ENCODE results near the gene CAB39L. TPM values are rescaled to one million over a fixed set of nuclear protein-coding genes. Genes with fewer than 3 reads are reported as not detected.

Gene CAB39L
- total and polyA plus RNA-seq, 2 experiments from 2014 or later, result 6.1 to 7.3 TPM

DNA sequence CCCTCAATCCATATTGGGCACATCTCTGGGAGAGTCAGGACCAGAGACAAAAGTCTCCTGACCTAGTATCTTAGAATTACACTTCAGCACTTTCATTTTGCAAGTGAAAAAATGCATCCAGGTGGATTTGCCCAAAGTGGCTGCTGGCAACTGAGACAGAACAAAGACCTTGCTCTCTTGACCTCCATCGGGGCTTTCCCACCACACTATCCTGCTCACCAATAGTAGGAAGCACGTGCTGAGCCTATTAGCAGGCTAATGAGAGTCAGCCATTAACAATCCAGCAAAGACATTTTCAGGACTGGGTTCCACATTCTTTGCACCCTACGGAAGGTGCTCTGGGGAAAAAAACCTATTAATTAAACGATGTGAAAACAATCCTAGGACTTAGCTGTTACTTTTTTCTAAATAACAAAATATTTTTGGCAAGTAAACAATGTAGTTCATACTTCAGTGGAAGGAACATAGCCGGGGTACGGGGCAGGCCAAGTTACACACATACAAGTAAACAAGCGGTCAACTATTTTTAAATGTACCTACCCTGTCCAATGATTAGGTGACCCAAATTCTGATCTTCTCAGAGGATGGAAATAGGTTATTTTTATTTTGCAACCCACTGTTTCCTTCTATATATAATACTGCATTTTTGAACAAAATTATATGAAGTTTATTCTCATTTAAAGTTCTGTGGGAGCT lies 117.5 kb downstream of the CAB39L start:
- Histone ChIP-seq H3K4me3 (no peak overlapping the region), H3K9ac (no peak overlapping the region), H3K4me1 (ENCODE audit: insufficient read depth) (no peaks in the 10 kb centered on the region), H3K79me2 (ENCODE audit: insufficient read depth) (no peaks in the 10 kb centered on the region), H3K9me2 (ENCODE audit: insufficient read depth) (no peaks in the 10 kb centered on the region), H2AFZ (no peak overlapping the region), H3K27me3 (replicated peaks; ENCODE audit: insufficient read depth) (no peaks in the 10 kb centered on the region), H3K27ac (no peak overlapping the region), H3K9me3 (ENCODE audit: low read depth) (no peaks in the 10 kb centered on the region), H3K36me3 (ENCODE audit: low read depth) (no peaks in the 10 kb centered on the region), H3F3A (ENCODE audit: insufficient read depth) (no peaks in the 10 kb centered on the region), H4K20me1 (ENCODE audit: insufficient read depth) (no peaks in the 10 kb centered on the region), H3K4me2 (ENCODE audit: unreplicated experiment) (no peak overlapping the region)
- DNase-seq, result no peak
- 90 to 91% methylated on average over 7 of the region's 7 CpGs for WGBS, 2 experiments (ENCODE audit: low coverage in 1 of 2, low lambda C conversion rate in 2 of 2, missing lambda C conversion rate in 2 of 2)
- in situ Hi-C loops (cut with MboI), result no loop called here
- no peak for TF ChIP-seq EZH2phosphoT487 (IDR thresholded peaks at IDR 0.05; ENCODE audit: insufficient read depth, low read depth)
- no peak for TF ChIP-seq EZH2 (IDR thresholded peaks at IDR 0.05; ENCODE audit: insufficient read depth, poor library complexity, severe bottlenecking)

DNA sequence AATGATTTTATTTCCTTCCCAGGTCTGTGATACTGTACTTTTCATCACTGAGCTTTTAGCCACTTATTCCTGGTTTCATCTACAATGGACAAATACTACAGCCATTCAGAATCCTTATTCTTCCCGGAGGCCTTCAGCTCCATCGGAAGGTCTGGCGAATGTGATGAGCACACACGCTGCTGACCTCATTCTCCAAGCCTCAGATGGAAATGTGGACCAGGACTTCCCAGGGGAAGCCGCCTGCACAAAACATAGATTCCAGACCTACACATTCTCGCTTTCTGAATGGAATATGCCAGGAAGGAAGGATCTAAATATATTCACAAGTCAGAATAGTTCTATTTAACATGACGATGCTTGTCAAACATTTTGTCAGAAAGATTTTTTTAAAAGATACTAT lies 120.5 kb downstream of the CAB39L start:
- Histone ChIP-seq H3K4me2 (ENCODE audit: unreplicated experiment) (no peak overlapping the region), H4K20me1 (ENCODE audit: insufficient read depth) (no peaks in the 10 kb centered on the region), H3K9me2 (ENCODE audit: insufficient read depth) (no peaks in the 10 kb centered on the region), H3K79me2 (ENCODE audit: insufficient read depth) (no peaks in the 10 kb centered on the region), H3K9me3 (ENCODE audit: low read depth) (no peaks in the 10 kb centered on the region), H3K4me3 (no peak overlapping the region), H3K9ac (no peak overlapping the region), H3K27me3 (replicated peaks; ENCODE audit: insufficient read depth) (no peaks in the 10 kb centered on the region), H3K36me3 (ENCODE audit: low read depth) (no peaks in the 10 kb centered on the region), H3K27ac (no peak overlapping the region), H3F3A (ENCODE audit: insufficient read depth) (no peaks in the 10 kb centered on the region), H2AFZ (no peak overlapping the region), H3K4me1 (ENCODE audit: insufficient read depth) (peaks cover 11% of the 10 kb centered on the region)
- no peak for DNase-seq
- in situ Hi-C loops (cut with MboI), result no loop called here
- WGBS, 2 experiments (ENCODE audit: low coverage in 1 of 2, low lambda C conversion rate in 2 of 2, missing lambda C conversion rate in 2 of 2), result 98 to 100% methylated on average over 7 of the region's 7 CpGs
- TF ChIP-seq EZH2phosphoT487 (IDR thresholded peaks at IDR 0.05; ENCODE audit: insufficient read depth, low read depth) (no peak), EZH2 (IDR thresholded peaks at IDR 0.05; ENCODE audit: insufficient read depth, poor library complexity, severe bottlenecking) (no peak)

DNA sequence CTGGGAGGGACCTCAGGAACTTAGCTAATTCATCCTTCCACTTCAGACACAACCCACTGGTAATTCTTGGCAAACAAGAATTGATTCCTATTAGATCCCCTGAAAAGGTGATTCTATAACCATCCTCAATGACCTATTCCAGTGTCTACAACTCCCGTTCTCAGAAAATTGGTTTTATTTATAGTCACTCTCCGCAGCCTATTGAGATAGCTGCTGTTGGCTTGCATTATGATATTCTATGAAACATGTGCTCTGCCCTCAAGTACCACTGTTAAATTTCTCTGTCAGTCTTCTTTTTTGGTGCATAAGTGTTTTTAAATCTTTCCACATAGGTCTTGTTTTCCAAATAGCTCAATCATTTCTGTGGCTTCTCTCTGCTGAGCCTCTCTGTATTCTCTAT lies 121.2 kb downstream of the CAB39L start:
- TF ChIP-seq EZH2phosphoT487 (IDR thresholded peaks at IDR 0.05; ENCODE audit: insufficient read depth, low read depth) (no peak), EZH2 (IDR thresholded peaks at IDR 0.05; ENCODE audit: insufficient read depth, poor library complexity, severe bottlenecking) (no peak)
- H3K4me2 ChIP-seq (ENCODE audit: unreplicated experiment), result no peak overlapping the region
- H3K27me3 ChIP-seq (replicated peaks; ENCODE audit: insufficient read depth), result no peaks in the 10 kb centered on the region
- no peak overlapping the region for H3K27ac ChIP-seq
- no peaks in the 10 kb centered on the region for H3K79me2 ChIP-seq (ENCODE audit: insufficient read depth)
- H3F3A ChIP-seq (ENCODE audit: insufficient read depth), result no peaks in the 10 kb centered on the region
- no peaks in the 10 kb centered on the region for H3K9me2 ChIP-seq (ENCODE audit: insufficient read depth)
- no peaks in the 10 kb centered on the region for H3K9me3 ChIP-seq (ENCODE audit: low read depth)
- no peak overlapping the region for H3K4me3 ChIP-seq
- WGBS, 2 experiments (ENCODE audit: low coverage in 1 of 2, low lambda C conversion rate in 2 of 2, missing lambda C conversion rate in 2 of 2), result 94 to 98% methylated on average over 2 of the region's 2 CpGs
- H2AFZ ChIP-seq, result no peak overlapping the region
- no peaks in the 10 kb centered on the region for H3K36me3 ChIP-seq (ENCODE audit: low read depth)
- H3K9ac ChIP-seq, result no peak overlapping the region
- no peaks in the 10 kb centered on the region for H4K20me1 ChIP-seq (ENCODE audit: insufficient read depth)
- no peak for DNase-seq
- H3K4me1 ChIP-seq (ENCODE audit: insufficient read depth), result peaks cover 11% of the 10 kb centered on the region
- in situ Hi-C loops (cut with MboI), result no loop called here

DNA sequence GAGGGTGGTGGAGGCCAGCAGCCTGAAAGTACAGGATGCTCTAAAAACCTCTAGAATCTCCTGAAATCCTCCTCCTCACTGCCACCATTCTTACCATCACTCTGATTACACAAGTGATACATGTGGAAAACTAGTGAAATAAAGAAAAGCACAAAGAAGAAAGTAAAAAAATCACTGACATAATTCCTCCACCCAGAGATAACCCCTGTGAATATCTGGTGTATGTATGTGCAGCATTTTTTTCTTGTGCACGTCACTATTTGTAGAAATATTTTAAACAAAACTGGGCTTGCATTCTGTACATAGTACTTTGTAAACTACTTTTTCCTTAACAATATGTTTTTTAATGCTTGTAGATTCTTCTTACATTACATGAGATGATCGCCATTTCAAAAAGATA lies 122.9 kb downstream of the CAB39L start:
- H3K27me3 ChIP-seq (replicated peaks; ENCODE audit: insufficient read depth), result no peaks in the 10 kb centered on the region
- no peak overlapping the region for H3K4me3 ChIP-seq
- DNase-seq, result no peak
- TF ChIP-seq EZH2phosphoT487 (IDR thresholded peaks at IDR 0.05; ENCODE audit: insufficient read depth, low read depth) (no peak), EZH2 (IDR thresholded peaks at IDR 0.05; ENCODE audit: insufficient read depth, poor library complexity, severe bottlenecking) (no peak)
- no peaks in the 10 kb centered on the region for H3K9me2 ChIP-seq (ENCODE audit: insufficient read depth)
- H3K79me2 ChIP-seq (ENCODE audit: insufficient read depth), result no peaks in the 10 kb centered on the region
- in situ Hi-C loops (cut with MboI), result no loop called here
- no peaks in the 10 kb centered on the region for H4K20me1 ChIP-seq (ENCODE audit: insufficient read depth)
- no peaks in the 10 kb centered on the region for H3K9me3 ChIP-seq (ENCODE audit: low read depth)
- H3K27ac ChIP-seq, result no peak overlapping the region
- no peaks in the 10 kb centered on the region for H3F3A ChIP-seq (ENCODE audit: insufficient read depth)
- no peak overlapping the region for H2AFZ ChIP-seq
- H3K9ac ChIP-seq, result no peak overlapping the region
- H3K36me3 ChIP-seq (ENCODE audit: low read depth), result no peaks in the 10 kb centered on the region
- H3K4me1 ChIP-seq (ENCODE audit: insufficient read depth), result peaks cover 11% of the 10 kb centered on the region
- 83 to 87% methylated on average over 2 of the region's 2 CpGs for WGBS, 2 experiments (ENCODE audit: low coverage in 1 of 2, low lambda C conversion rate in 2 of 2, missing lambda C conversion rate in 2 of 2)
- H3K4me2 ChIP-seq (ENCODE audit: unreplicated experiment), result no peak overlapping the region

All from GM23248 (cell line).